Suppressor macrophage treated with lipopolysaccharide for 1 hour (primary cell): ENCODE data around the gene BAG5.

Experiments used
- DNase-seq, 3 donors: peaks; one replicate each; pipeline ENCODE4 v3.0.0-alpha.2; 2020 to 2022

BAG5 gene

GRCh38 chr14:103563844-103564505 is 1.5 kb upstream of the BAG5 start:
- no peak for DNase-seq

DNA sequence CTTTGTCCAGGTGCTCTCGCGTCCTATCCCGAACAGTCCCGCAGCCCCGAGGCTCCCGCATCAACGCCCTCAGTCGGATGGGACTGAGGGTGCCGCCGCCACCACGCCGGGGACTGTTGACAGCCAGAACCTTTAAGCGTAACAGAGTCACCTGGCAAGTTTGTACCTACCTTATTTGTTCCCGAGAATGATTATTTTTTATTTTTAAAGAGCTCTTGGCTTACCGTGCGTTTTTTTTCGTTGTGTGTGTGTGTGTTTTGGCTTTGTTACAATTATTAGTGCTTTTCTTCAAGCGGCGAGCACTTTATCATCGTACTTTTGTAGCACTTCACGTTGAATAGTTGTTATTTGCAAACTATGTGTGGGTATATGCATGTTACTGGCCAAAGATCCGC is 766 bp upstream of the BAG5 start:
- no peak for DNase-seq

DNA sequence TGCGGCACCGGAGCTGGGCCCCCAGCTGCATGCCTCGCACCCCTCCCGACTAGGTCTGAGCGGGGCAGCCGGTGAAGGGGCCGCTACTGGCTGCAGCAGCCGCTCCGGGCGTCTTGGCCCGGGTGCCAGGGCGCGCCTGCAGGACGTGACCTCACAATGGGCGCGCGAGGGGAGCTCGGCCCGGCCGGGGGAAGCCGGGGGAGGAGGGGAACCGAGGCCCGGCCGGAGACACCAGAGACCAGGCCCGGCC is 353 bp downstream of the BAG5 start:
- peak; percentile 62 to 81 (median 67) for DNase-seq

DNA sequence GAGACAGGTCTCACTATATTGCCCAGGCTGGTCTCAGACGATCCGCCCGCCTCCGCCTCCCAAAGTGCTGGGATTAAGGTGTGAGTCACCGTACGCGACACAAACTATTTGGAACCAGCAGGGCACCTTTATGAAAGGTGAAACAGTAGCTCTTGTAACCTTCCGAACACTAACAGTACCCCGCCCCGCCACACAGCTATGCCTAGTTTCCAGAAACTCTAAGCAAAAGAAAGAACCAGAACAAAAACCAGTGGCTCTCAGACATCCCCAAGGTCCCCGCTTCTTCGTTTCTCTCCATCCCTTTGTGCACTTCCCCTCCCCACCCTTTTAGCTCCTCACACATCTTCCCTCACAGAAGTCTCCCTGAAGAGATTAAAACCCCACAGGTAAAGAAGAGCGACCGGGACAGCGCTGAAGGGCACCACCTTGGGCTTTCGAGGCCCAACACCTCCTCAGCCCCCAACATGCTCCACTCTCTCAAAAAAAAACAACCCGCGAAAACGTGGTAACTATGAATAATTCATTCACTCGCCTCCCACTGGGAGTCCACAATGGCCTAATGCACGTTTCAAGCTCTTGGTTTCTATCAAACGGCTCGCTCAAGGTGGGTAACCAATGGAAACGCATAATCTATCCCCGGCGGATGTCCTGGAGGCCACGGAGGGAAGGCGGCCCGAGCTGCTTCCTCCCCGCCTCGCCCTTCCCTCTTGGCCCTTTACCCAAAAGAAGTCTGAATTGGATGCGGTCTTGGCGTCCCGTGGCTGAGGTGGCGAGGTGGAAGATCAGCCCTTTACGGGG is 877 bp downstream of the BAG5 start:
- peak; percentile 47 to 66 (median 50) for DNase-seq

DNA sequence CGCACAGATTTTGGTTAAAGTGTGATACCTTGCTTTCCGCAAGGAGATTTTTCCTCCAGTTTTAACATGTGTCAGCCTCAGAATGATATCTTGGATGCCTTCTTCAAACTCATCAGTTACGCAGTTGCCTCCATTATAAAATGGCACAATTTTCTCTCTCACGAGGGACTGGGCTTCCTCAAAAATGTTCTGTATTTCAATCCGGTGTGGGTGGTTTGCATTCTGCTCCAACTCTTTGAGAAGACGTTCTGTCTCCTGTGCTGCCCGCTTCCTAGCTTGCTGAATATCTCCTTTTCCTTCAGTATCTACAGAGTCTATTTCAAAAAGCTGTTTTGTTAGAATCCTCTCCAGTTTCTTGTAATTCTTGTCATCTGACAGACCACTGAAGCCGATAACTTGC is 1.8 kb downstream of the BAG5 start:
- peak in 1 of 3 donors; percentile 32 for DNase-seq

- no peak for DNase-seq
These were observed 2.7 kb downstream of the BAG5 start for GRCh38 chr14:103559766-103560165.

DNA sequence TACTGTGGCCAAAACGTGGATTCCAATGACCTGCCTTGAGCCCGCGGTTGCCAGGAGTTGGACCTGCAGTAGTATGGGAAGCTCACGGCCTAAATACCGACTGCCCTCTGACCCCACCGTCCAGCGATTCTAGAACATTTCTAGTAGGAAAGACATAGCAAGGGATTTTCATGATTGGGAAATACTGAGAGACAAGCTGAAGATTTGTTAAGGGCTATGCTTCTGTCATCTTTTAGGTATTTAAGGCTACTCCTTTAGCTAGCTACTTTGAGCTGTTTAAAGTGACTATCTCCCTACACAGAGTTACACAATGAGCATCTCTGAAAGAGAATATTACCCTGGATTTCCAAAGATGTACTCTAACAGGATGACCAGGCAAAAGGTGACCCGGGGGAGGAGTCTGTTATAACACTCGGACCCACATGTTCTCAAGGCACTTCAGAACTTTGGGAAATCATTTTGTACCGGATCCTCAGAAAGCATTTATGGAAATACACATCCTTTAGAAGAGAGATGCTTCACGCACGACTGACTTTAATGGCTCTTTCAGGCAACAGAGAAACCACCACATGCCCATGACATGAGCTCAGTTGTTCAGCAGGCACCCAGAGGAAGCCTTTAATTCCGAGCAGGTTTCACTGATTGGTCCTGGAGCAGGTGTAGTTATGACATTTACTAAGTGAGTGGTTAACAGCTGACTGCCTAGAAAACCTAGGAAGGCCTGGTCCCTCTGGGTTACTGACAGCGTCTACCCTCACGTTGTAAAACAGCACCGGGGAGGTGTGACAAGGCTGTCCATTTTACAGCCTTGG is 4.2 kb downstream of the BAG5 start:
- DNase-seq, result no peak

DNA sequence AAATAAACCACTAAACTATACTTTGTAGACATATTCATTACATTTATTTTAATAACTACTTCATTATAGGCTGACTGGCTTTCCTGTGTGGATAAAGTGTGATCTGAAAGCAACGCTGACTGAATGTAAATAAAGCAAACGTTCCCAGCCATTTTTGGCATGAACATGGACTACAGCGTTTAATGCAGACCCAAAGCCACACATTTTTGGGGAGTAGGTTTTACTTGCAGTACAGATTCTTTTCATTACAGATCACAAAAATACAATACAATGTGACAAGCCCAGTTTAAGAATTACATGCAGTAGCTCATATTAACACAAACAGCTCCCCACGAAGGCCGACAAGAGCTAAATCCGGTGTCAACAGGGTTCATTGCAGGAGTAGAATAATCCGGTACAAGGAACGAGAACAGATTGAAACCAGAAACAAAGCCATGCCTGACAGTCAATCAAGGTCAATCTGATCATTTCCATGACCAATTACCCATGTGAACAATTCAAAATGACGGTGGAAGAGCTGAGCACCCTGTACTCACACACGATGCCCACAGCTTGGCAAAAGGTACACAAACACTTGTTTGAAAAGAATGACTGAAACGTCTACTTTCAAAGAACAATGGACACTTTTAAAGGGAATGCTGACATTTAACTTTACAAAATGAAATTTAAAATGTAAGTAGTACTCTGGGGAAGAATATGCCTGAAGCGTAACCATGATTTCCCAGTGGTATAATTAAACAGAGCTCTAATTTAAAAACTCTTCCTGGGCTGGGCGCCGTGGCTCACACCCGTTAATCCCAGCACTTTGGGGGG is 5.3 kb downstream of the BAG5 start:
- no peak for DNase-seq

- DNase-seq, result no peak
These were observed 6.7 kb downstream of the BAG5 start for GRCh38 chr14:103555559-103556337.

GRCh38 chr14:103552846-103553210 is 9.6 kb downstream of the BAG5 start:
- no peak for DNase-seq

DNA sequence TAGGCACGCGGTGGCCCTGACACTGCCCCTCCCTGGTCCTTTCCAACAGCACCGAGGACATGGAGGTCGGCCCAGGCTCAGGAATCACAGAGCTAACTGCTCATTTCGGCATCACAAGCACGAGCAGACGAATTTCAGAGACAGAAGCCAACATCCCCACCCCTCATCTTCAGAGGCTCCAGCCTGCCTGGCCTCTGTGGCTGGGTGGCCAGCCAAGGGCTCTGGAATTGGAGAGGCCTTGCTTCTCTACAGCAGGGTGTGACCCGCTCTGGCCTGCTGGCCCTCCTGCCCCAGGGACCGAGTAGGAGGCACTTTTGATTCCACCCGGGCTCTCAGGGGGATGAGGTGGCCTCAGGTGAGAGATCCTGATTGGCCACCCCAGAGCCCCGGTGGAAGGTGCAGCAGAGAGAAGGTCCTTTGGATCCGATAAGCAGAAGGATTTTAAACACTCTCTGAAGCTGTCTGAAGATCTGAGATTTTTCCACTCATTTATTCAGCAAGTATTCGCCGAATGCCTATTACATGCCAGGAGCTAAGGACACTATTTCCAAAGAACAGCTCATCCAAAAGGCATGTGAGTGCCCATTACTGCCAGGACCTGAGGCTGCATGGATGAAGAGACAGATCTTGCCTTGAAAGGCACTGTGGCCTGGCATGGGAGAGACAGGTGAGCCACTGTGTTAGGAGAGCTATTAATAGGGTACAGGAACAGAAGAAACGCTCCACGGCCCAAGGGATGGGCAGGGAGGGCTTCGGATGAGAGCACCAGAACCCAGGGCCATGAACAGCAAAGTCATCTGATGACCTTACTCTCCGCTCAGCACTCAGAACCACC is 10.2 kb downstream of the BAG5 start:
- no peak for DNase-seq

DNA sequence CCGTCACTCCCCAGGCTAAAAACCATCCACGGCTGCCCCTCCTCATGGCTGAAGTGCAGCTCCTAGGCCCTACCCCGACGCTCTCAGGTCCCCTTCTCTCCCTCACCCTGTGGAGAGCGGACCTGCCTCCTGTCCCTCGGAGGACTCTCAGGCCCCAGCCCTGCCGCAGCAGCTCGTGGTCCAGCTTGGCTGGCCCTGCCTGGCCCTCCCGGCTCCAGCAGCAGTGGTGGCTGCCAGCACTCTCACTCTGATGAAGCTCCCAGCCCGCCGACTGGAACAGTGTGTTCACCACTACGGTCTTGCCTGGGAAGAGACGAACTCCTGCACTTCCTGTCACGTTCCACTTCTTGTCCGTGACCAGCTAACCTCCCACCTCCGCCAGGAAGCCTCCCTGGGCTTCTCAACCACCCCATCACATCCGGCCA is 11.1 kb downstream of the BAG5 start:
- no peak for DNase-seq

DNA sequence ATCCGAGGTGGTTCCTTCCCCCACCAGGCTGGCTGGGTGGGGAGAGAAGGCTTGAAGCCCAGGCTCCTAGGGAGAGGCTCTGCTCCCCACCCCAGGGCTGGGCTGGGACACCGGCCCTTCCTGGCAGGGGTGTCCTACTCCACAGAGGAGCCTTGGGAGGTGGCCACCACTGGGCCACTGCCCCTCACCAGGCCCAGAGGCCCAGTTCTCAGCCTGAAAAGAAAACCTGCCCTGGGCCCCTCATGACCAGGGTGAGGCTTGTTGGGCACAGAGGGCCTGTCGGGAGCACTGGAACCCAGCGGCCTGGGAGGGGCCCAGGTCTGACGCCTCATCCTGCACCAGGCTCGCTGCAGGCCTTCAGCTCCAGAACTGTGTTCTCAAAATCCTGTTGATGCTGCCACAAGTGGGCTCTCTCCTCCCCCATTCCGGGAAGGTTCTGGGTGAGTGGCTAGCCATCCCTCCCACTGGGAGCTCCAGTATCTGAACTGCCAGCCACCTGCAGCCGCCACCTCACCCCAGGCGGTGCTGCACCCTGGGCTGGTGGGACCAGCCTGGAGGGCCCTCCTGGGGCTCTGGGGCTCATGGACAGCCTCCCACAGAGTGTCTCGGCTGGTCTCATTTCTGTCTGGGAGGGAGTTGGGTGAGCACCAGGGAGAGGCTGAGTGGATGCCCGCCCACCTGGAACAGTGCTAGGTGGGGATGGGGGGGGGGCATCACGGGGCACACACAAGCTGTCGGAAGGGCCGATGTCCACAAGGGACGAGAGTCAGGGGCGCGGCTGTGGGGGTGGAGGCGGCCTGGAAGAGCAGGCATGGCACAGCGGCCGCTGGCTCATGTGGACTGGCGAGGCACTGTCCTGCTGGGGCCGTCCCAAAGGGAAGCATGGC is 11.8 kb downstream of the BAG5 start:
- no peak for DNase-seq

DNA sequence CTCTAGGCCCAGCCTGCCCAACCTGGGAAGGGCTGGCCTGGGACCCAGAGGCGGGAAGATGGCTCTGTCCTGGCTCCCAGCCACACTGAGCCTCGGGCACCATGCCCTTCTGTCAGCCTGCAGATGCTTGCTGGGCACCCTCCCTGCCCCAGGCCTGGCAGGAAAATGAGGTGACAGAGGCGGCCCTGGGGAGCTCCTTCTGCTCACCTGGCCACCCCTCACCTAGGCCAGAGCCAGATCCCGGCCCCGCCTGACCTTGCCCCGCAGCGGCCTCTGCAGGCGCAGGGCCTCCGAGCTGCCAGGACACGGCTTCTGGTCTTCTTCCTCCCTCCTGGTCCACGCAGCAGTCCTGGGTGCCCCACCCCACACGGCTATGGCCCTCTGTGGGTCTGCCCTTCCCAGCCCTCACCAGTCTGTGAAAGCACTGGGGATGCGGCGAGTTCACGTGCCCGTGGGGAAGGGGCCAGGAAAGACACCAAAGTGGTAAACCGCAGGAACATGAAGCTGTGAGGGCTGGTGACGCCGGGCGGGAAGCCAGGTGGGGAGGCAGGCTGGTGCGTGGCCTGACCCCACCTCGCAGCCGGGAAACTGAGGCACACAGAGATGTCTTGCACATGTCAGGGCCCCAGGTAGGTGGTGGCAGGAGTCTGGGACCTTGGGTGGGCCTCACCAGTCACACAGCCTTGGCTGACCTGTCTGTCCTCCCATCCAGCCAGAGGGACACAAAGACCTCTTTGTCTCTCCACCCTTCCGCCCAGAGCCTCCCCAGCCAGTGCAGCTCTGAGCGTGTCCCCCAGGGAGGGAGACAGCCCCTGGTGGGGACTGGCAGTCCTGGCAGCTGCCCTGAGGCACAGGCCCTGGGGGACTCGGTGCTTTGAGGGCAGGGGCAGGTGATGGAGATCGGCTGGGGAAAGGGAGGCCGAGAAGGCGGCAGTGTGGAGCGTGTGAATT is 12.8 kb downstream of the BAG5 start:
- DNase-seq, result no peak

DNA sequence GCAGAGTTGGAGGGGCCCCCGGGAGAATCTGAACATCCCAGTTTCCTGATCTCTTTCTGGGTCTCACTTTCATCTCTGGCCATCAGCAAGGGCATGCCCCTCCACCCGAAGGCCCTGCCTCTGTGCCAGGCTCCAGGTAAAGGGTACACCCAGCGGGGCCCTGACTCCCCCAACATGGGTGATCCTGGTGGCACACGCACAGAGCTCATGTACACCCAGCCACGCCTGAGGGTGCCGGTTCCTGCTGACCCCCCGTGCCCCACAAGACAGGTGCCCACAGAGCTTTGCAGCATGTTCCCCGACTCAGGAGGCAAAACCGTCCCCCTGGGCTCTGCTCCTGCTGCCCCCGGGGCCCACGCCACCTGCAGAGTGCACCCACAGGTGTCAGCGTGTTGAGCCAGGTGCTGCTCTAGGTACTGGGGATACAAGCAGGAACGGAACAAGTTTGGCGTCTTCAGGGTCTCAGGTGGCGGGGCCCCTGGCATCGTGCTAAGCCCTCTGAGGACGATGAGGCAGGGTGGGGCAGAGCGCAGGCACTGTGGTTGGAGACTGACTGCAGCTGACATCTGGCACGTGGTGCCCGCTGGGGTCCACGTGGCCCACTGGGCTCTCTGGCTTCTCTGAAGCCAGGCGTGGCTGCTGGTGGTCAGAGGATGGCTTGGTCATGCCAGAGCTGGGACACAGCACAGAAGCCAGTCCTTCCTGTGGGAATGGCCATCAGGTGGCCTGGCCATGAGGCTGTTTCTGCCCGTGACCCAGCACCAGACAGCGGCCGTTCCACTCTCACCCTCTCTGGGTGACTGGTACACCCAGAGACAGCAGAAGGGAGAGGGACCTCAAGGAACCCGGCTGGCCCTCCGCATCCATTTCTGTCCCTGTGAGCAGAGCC is 13.8 kb downstream of the BAG5 start:
- no peak for DNase-seq

- no peak for DNase-seq
These were observed 14.5 kb downstream of the BAG5 start for GRCh38 chr14:103547941-103548462.

GRCh38 chr14:103547455-103547940 is 15.0 kb downstream of the BAG5 start:
- DNase-seq, result no peak
